Peyer's patch (tissue), 4 donors: ENCODE results near the gene TINAGL1.

Experiments used
- CTCF ChIP-seq, 6 experiments: fragments of 450-650 bp in 4 of 6; fragments of 200-600 bp in 2 of 6; sonication (generic) in 1 of 6; IDR thresholded peaks; one replicate each; pipeline ENCODE4 v1.5.1; 2017 to 2019; ENCODE audit warnings: antibody characterized with exemption in 6 of 6, mild to moderate bottlenecking in 3 of 6, moderate library complexity in 1 of 6
- POLR2A ChIP-seq, 2 donors: fragments of 450-650 bp; IDR thresholded peaks; one replicate each; pipeline ENCODE4 v1.5.1; 2017; ENCODE audit warnings: antibody characterized with exemption in 2 of 2, mild to moderate bottlenecking in 2 of 2, moderate library complexity in 2 of 2

GRCh38 chr1:31580513-31580870 is 4.2 kb downstream of the TINAGL1 start:
- TF ChIP-seq CTCF (IDR thresholded peaks at IDR 0.05) (no peak), POLR2A (IDR thresholded peaks at IDR 0.05) (no peak)
